Measurements from ENCODE around the gene MRPL43. TPM values are rescaled to one million over a fixed set of nuclear protein-coding genes. Genes with fewer than 3 reads are reported as not detected.

MRPL43 gene
- total RNA-seq (2022; extraction: Qiagen RNA extraction; ENCODE audit: low read depth): 86.9 to 102 TPM (median 95.6 TPM) in 5 replicates

GRCh38 chr10:100986952-100987684 is at the start of gene MRPL43, which contains the start of gene TWNK:
Gene MRPL43, minus strand, starts transcription at chr10:100987497. Its CDS starts 54 bp downstream, at chr10:100987443.
Gene TWNK, plus strand, starts transcription at chr10:100987543. Its CDS starts 668 bp downstream, at chr10:100988211.

GRCh38 chr10:101031128-101031795 is 44.0 kb upstream of the MRPL43 start, which contains the start of the genes PDZD7 and SFXN3:
Gene PDZD7, minus strand, starts transcription at chr10:101031129. Its CDS starts 910 bp downstream, at chr10:101030219.
Gene SFXN3, plus strand, starts transcription at chr10:101031234. Its CDS starts 3,461 bp downstream, at chr10:101034695.

GRCh38 chr10:100999742-101000126 is 12.4 kb upstream of the MRPL43 start, which contains the start of gene LZTS2:
Gene LZTS2, plus strand, starts transcription at chr10:100999808. Its CDS starts 2,731 bp downstream, at chr10:101002539.

GRCh38 chr10:100969187-100970075 is 17.9 kb downstream of the MRPL43 start, which contains the start of gene SEMA4G:
Gene SEMA4G, plus strand, starts transcription at chr10:100969504. Its CDS starts 3,409 bp downstream, at chr10:100972913.

Other genes starting within 250 kb of the MRPL43 start
- gene PAX2, start 241.9 kb downstream of the MRPL43 start, total RNA-seq (2022; extraction: Qiagen RNA extraction; ENCODE audit: low read depth): 0.13 to 0.32 TPM (median 0.21 TPM) in 5 replicates
- 8.3 to 12.7 TPM (median 10.8 TPM) in 5 replicates for gene SLF2, start 74.5 kb downstream of the MRPL43 start, total RNA-seq (2022; extraction: Qiagen RNA extraction; ENCODE audit: low read depth)
- 7.2 to 10.3 TPM (median 9.2 TPM) in 5 replicates for gene SEMA4G, start 18.0 kb downstream of the MRPL43 start, total RNA-seq (2022; extraction: Qiagen RNA extraction; ENCODE audit: low read depth)
- 42.6 to 55.5 TPM (median 45.8 TPM) in 5 replicates for gene TWNK, start within 50 bp of the MRPL43 start, total RNA-seq (2022; extraction: Qiagen RNA extraction; ENCODE audit: low read depth)
- gene LZTS2, start 12.3 kb upstream of the MRPL43 start, total RNA-seq (2022; extraction: Qiagen RNA extraction; ENCODE audit: low read depth): 33.8 to 44.5 TPM (median 40.3 TPM) in 5 replicates
- gene PDZD7, start 43.6 kb upstream of the MRPL43 start, total RNA-seq (2022; extraction: Qiagen RNA extraction; ENCODE audit: low read depth): 0.57 to 0.97 TPM (median 0.87 TPM) in 5 replicates
- gene SFXN3, start 43.7 kb upstream of the MRPL43 start, total RNA-seq (2022; extraction: Qiagen RNA extraction; ENCODE audit: low read depth): 42.0 to 46.8 TPM (median 43.4 TPM) in 5 replicates
- gene KAZALD1, start 74.5 kb upstream of the MRPL43 start, total RNA-seq (2022; extraction: Qiagen RNA extraction; ENCODE audit: low read depth): 2.2 to 3.2 TPM (median 2.8 TPM) in 5 replicates
- 0.05 TPM in 1 of 5 replicates, not detected in the others for gene TLX1, start 143.8 kb upstream of the MRPL43 start, total RNA-seq (2022; extraction: Qiagen RNA extraction; ENCODE audit: low read depth)
- gene LBX1, start 242.0 kb upstream of the MRPL43 start, total RNA-seq (2022; extraction: Qiagen RNA extraction; ENCODE audit: low read depth): not detected in 5 replicates

Data from A549 treated with DMSO at 1 μM for 4 hours (cell line).